ENCODE measurements around the gene NLRX1.
"Not testable (repeated sequence)": the region's sequence is repeated elsewhere in the genome, so short reads cannot be mapped to it uniquely, and the experiment has no call there.

Gene NLRX1

GRCh38 chr11:119168471-119169281, at the start of gene NLRX1:
Gene NLRX1 (plus strand): TSS chr11:119168725. CDS start chr11:119171404, 2,679 bp downstream.
- peak; percentile 88 for DNase-seq

- no peak for DNase-seq
Measured at GRCh38 chr11:119118946-119119345, 49.6 kb upstream of the NLRX1 start.

GRCh38 chr11:119120639-119121007, 47.9 kb upstream of the NLRX1 start:
- DNase-seq: no peak

GRCh38 chr11:119121008-119121810, 47.3 kb upstream of the NLRX1 start, which contains the start of gene HINFP:
Gene HINFP (plus strand): TSS chr11:119121580. CDS start chr11:119126945, 5,365 bp downstream.
- peak; percentile 100 for DNase-seq

DNA sequence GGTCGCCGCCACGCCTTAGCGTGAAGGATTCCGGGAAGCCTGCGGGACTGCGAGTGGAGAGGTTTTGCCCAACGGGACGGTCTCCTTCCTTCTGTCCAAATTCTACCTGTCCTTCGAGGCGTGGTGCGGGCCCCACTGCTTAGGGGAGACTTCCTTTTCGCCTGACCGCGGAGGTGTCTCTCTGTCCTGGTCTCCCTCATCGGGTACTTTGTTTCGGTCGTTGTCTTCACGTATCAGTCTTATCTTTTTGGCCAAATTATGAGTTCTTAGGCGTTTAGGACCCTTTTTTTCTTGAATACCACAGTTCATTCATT, 46.8 kb upstream of the NLRX1 start:
- DNase-seq: no peak

DNA sequence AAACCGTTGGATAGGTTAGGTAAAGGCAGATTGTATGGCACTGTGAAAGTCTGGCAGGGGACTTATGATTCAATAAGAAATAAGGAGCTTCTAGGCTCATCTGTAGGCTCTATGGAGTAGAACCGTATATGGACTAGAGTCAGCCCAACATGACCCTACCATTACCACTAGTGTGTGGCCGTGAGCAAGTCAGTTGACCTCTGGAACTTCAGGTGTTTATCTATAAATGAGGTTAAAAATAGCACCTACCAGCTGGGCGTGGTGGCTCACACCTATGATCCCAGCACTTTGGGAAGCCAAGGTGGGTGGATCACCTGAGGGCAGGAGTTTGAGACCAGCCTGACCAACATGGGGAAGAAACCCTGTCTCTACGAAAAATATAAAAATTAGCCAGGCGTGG, 42.7 kb upstream of the NLRX1 start:
- DNase-seq: no peak

GRCh38 chr11:119126675-119127268, 41.8 kb upstream of the NLRX1 start:
- DNase-seq: no peak

DNA sequence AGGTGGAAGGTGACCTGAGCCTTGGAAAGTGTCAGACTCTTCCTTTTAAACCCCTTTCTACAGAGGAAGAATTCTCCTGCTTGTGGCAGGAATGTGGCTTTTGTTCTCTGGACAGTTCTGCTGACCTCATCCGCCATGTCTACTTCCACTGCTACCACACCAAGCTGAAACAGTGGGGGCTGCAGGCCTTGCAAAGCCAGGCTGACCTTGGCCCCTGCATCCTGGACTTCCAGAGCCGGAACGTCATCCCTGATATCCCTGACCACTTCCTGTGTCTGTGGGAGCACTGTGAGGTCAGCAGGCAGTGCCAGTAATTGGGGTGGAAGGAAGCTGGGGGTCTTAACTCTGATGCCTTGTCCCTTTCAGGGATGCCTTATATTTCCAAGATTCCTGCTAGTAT, 37.9 kb upstream of the NLRX1 start:
- no peak for DNase-seq

DNA sequence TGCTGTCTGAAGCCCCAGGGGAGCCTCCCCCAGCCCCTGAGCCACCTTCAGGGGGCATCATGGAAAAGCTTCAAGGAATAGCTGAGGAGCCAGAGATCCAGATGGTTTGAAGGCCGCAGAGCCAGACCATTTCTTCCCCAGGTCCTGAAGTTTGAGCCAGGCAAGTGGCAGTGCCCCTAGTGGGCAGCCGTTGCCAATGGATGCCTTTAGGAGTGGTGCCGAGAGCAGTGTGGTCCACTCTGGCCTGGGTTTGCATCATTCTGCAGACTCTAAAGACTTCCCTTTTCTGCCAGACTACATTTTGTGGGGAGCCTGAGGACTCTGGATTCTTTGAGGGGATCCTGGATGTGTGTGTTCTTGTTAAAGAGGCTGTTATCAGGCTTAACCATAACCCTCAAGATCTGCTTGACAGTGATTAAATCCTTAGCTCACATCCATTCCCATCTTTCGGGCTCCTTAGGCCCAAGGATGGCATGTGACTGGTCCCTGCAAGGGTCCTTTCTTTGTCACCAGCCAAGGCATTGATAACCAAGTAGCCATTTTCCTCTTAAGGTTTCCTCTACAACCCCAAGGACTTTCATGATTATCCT, 34.0 kb upstream of the NLRX1 start:
- peak; percentile 10 for DNase-seq

GRCh38 chr11:119139276-119139675, 29.2 kb upstream of the NLRX1 start:
- DNase-seq: not testable (repeated sequence)

- DNase-seq: peak; percentile 41
Measured at GRCh38 chr11:119144825-119145486, 23.6 kb upstream of the NLRX1 start.

- no peak for DNase-seq
Measured at GRCh38 chr11:119145551-119145950, 23.0 kb upstream of the NLRX1 start.

DNA sequence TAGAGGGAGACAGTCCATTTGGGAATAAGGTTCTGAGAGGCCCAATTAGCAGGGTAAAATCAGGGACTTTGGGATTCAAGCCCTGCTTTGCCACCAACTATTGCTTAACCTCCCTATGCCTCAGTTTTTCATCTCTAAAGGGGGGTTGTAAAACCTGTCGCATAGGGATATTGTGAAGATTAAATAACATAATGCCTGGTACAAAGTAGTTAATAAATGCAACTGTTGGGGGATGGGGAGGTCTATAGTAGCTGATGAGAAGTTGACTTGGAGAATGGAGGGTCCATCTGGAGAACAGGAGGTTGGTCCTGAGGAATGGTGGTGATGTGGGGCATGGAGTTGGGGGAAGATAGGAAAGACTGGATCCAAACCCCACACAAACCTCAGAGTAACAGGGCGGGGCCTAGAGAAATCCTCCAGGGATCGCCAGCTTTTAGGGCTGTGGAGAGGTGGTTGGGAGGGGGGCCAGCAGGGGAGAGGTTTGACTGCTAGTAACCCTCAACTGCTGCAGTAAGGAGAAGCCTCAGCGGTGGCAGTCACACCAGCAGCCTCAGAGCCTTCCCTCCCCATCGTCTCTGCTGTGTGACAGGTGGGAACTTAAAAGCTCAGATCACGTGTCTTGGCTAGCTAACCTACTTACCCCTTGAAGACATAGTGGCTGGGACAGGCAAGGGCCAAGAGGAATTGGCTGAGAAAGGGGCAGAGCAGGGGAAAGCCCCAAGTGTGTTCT, 20.8 kb upstream of the NLRX1 start:
- no peak for DNase-seq

GRCh38 chr11:119148720-119149017, 19.9 kb upstream of the NLRX1 start:
- no peak for DNase-seq

GRCh38 chr11:119149018-119149785, 19.3 kb upstream of the NLRX1 start, which contains the start of gene ABCG4:
Gene ABCG4 (plus strand): TSS chr11:119149052. CDS start chr11:119149966, 914 bp downstream.
- DNase-seq: peak; percentile 19

GRCh38 chr11:119149786-119150275, 18.7 kb upstream of the NLRX1 start:
- DNase-seq: no peak

DNA sequence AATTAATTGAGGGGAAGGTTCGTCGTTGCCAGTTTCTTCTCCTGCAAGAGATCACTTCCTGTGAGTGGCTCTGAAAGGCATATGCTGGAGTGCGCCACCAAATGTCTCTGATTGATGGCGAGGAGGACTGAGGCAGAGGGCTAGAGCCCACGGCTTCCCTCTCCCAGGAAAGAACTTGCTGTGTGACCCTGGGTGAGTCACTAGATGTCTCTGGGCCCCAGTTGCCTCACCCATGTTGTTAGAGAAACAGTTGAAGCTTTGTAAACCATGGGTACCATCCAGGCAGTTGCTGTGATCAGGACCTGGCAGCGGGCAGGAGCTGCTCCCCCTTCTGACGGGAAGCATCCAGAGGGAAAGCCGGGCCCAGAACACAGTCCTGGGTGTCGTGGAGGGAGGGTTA, 16.5 kb upstream of the NLRX1 start:
- DNase-seq: no peak

DNA sequence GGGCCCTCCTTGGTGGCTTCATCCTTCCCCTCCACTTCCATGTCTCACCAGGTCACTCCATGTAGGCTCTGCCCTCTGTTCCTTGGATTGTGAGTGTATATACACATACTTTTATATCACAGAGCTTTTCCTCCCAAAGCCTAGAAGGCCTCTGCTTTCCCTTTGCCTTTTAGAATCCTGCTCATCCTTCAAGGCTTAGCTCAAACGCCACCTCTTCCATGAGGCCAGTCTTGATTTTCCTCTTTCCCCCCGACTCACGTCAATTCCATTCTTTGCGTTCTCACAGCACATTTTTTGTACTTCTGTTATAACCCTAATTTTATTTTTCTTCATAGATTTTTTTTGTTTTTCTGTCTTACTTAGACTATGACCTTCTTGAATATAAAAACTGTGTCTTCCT, 15.9 kb upstream of the NLRX1 start:
- no peak for DNase-seq

DNA sequence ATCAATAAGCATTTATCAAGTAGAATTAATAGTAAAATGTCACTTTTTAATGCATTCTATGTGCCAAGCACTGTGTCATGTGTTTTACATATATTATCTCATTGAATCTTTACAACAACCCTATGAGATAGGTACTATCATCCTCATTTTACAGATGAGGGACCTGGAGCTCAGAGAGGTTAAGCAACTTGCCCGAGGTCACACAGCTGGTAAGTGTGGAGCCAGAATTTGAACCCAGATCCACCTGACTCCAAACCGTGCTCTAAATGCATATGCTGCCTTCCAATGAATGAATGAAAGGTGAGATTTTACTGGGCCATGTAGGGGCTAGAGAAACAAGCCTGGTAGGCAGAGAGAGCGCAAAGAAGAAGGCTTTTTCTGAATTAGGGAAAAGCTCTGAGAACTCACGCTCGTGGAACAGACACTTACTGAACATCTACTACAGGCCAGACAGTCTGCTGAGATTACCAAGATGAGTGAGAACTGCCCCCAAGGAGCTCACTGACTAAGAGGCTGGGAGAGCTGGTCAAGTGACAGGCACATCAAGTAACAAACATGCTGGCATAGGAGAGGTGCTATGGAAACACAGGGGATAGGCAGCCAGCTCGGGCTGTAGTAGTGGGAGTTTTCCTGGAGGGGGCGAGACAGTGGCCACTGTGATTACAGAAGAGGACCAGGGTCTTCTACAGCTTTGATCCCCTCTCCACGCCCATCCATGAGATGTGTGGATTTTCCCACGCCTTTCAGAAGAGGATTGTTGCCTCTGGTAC, 15.3 kb upstream of the NLRX1 start:
- DNase-seq: no peak

- no peak for DNase-seq
Measured at GRCh38 chr11:119154178-119154577, 14.3 kb upstream of the NLRX1 start.
